Stimulated activated CD4-positive, alpha-beta T cell treated with anti-CD3 and anti-CD28 coated beads, Interleukin-12 subunit alpha, Interleukin-12 subunit beta, amount 100 ng/mL, for 48 hours (primary cell): ENCODE data around the gene VPREB1.
"Not testable (repeated sequence)": the region's sequence is repeated elsewhere in the genome, so short reads cannot be mapped to it uniquely, and the experiment has no call there.

Experiments used
- DNase-seq, 3 donors: peaks; one replicate each; pipeline ENCODE4 v3.0.0-alpha.2; 2020; ENCODE audit warnings: low read depth in 2 of 3, low spot score in 1 of 3

VPREB1 gene

GRCh38 chr22:22213231-22213630 is 31.4 kb upstream of the VPREB1 start:
- DNase-seq = no peak

GRCh38 chr22:22214819-22215329 is 29.7 kb upstream of the VPREB1 start:
- no peak for DNase-seq

GRCh38 chr22:22215659-22216449 is 28.7 kb upstream of the VPREB1 start:
- DNase-seq = no peak

GRCh38 chr22:22216450-22216959 is 28.1 kb upstream of the VPREB1 start:
- DNase-seq = no peak

- no peak for DNase-seq
Observed at GRCh38 chr22:22218302-22218701, 26.3 kb upstream of the VPREB1 start.

- DNase-seq = no peak
Observed at GRCh38 chr22:22219140-22219996, 25.2 kb upstream of the VPREB1 start.

- DNase-seq = not testable (repeated sequence)
Observed at GRCh38 chr22:22221043-22221442, 23.5 kb upstream of the VPREB1 start.

GRCh38 chr22:22226448-22227187 is 18.0 kb upstream of the VPREB1 start:
- no peak for DNase-seq

GRCh38 chr22:22228421-22228820 is 16.2 kb upstream of the VPREB1 start:
- no peak for DNase-seq

GRCh38 chr22:22228921-22229320 is 15.7 kb upstream of the VPREB1 start:
- no peak for DNase-seq

- DNase-seq = no peak
Observed at GRCh38 chr22:22229683-22230420, 14.7 kb upstream of the VPREB1 start.

- DNase-seq = no peak
Observed at GRCh38 chr22:22230438-22230837, 14.1 kb upstream of the VPREB1 start.

GRCh38 chr22:22233081-22233480 is 11.5 kb upstream of the VPREB1 start:
- no peak for DNase-seq

- peak; percentile 33 to 73 (median 46) for DNase-seq
Observed at GRCh38 chr22:22235558-22235957, 9.0 kb upstream of the VPREB1 start.

- no peak for DNase-seq
Observed at GRCh38 chr22:22237521-22237920, 7.1 kb upstream of the VPREB1 start.

- no peak for DNase-seq
Observed at GRCh38 chr22:22239311-22239939, 5.2 kb upstream of the VPREB1 start.

GRCh38 chr22:22241554-22241898 is 3.1 kb upstream of the VPREB1 start:
- no peak for DNase-seq

GRCh38 chr22:22242488-22242887 is 2.1 kb upstream of the VPREB1 start:
- DNase-seq = no peak

- no peak for DNase-seq
Observed at GRCh38 chr22:22243033-22243680, 1.4 kb upstream of the VPREB1 start.
